ENCODE measurements around the gene ZBTB45.
A peak's percentile ranks its signal among the peaks of the same experiment; 100 is the strongest.

ZBTB45 gene

GRCh38 chr19:58561373-58562121, 41.9 kb upstream of the ZBTB45 start:
- TF ChIP-seq CTCF (IDR thresholded peaks at IDR 0.05; ENCODE audit: extremely low read depth, missing control alignments), result no peak
- no peak for DNase-seq (ENCODE audit: low spot score)

GRCh38 chr19:58560921-58561320, 41.3 kb upstream of the ZBTB45 start:
- no peak for DNase-seq (ENCODE audit: low spot score)
- no peak for TF ChIP-seq CTCF (IDR thresholded peaks at IDR 0.05; ENCODE audit: extremely low read depth, missing control alignments)

- DNase-seq (ENCODE audit: low spot score), result no peak
- TF ChIP-seq CTCF (IDR thresholded peaks at IDR 0.05; ENCODE audit: extremely low read depth, missing control alignments), result no peak
Observed at GRCh38 chr19:58560007-58560887, 40.6 kb upstream of the ZBTB45 start.

- peak; percentile 91 for DNase-seq (ENCODE audit: low spot score)
Observed at GRCh38 chr19:58559275-58560006, 39.8 kb upstream of the ZBTB45 start.

GRCh38 chr19:58558623-58559274, 39.1 kb upstream of the ZBTB45 start:
- peak; percentile 97 for DNase-seq (ENCODE audit: low spot score)

More at GRCh38 chr19:58559275-58560006, 39.8 kb upstream of the ZBTB45 start:
- TF ChIP-seq CTCF (IDR thresholded peaks at IDR 0.05; ENCODE audit: extremely low read depth, missing control alignments), result no peak

GRCh38 chr19:58558066-58558622, 38.5 kb upstream of the ZBTB45 start, which contains the start of gene UBE2M:
Gene UBE2M (minus strand): TSS chr19:58558611. CDS start chr19:58558381, 230 bp downstream.
- DNase-seq (ENCODE audit: low spot score), result no peak
- TF ChIP-seq CTCF (IDR thresholded peaks at IDR 0.05; ENCODE audit: extremely low read depth, missing control alignments), result no peak

More at GRCh38 chr19:58558623-58559274, 39.1 kb upstream of the ZBTB45 start:
- TF ChIP-seq CTCF (IDR thresholded peaks at IDR 0.05; ENCODE audit: extremely low read depth, missing control alignments), result no peak
